AG09319 (cell line): ENCODE measurements around the gene IL6ST.
"Not testable (repeated sequence)": the region's sequence is repeated elsewhere in the genome, so short reads cannot be mapped to it uniquely, and the experiment has no call there.

Experiments used
- DNase-seq: peaks from one replicate; pipeline ENCODE4 v3.0.0-alpha.2; 2010; ENCODE audit warnings: low read depth; ENCODE audit errors: extremely low read depth
- TF ChIP-seq, protein P1 (sequence below): IDR thresholded peaks from 2 replicates; pipeline ENCODE4 v1.5.1; 2011; ENCODE audit warnings: low read depth, mild to moderate bottlenecking, inconsistent platforms, low read length, moderate library complexity

Gene IL6ST

DNA sequence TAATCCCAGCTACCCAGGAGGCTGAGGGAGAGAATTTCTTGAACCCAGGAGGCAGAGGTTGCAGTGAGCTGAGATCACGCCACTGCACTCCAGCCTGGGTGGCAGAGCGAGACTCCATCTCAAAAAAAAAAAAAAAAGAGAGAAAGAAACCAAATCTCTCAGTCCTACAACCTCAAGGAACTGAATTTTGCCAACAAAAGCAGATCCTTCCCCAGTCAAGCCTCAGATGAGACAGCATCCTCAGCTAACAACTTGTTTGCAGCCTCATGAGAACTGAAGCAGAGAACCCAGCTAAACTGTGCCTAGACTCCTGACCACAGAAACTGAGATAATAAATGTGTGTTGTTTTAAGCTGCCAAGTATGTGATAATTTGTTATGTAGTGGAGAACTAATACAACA, 7.5 kb upstream of the IL6ST start:
- DNase-seq, result no peak
- TF ChIP-seq, protein P1, sequence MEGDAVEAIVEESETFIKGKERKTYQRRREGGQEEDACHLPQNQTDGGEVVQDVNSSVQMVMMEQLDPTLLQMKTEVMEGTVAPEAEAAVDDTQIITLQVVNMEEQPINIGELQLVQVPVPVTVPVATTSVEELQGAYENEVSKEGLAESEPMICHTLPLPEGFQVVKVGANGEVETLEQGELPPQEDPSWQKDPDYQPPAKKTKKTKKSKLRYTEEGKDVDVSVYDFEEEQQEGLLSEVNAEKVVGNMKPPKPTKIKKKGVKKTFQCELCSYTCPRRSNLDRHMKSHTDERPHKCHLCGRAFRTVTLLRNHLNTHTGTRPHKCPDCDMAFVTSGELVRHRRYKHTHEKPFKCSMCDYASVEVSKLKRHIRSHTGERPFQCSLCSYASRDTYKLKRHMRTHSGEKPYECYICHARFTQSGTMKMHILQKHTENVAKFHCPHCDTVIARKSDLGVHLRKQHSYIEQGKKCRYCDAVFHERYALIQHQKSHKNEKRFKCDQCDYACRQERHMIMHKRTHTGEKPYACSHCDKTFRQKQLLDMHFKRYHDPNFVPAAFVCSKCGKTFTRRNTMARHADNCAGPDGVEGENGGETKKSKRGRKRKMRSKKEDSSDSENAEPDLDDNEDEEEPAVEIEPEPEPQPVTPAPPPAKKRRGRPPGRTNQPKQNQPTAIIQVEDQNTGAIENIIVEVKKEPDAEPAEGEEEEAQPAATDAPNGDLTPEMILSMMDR, result no peak

DNA sequence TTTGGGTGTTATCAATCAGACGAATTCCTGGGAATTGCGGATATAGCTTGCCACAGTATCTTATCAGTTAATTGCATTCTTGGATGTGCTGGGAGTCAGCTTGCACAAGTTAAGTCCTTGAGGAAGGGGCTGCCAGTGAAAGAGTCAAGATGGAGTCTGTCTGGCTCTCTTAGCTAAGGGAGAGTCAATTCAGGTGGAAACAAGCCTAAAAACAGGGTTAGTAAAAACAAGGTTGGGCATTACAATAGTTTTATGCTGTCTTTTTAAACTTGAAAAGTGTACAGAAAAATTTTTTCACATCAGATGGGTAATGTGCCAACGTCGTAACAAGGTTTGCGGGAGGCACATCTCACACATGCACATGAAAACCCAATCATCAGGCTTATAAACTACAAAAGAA, 5.5 kb upstream of the IL6ST start:
- not testable (repeated sequence) for DNase-seq

DNA sequence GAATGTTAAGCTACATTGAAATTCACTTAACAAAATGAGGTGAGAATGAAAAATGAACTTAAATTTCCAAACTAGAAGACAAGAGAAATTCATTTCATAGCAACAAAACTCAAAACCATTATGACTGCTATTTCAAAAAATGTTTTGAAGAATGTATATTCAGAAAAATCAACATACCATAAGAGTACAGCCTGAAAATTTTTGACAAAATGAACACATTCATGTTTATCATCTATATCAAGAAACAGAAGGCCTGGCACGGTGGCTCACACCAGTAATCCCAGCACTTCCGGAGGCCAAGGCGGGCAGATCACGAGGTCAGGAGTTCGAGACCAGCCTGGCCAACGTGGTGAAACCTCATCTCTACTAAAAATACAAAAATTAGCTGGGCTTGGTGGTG, 4.2 kb upstream of the IL6ST start:
- no peak for DNase-seq
- TF ChIP-seq, protein P1, result no peak

DNA sequence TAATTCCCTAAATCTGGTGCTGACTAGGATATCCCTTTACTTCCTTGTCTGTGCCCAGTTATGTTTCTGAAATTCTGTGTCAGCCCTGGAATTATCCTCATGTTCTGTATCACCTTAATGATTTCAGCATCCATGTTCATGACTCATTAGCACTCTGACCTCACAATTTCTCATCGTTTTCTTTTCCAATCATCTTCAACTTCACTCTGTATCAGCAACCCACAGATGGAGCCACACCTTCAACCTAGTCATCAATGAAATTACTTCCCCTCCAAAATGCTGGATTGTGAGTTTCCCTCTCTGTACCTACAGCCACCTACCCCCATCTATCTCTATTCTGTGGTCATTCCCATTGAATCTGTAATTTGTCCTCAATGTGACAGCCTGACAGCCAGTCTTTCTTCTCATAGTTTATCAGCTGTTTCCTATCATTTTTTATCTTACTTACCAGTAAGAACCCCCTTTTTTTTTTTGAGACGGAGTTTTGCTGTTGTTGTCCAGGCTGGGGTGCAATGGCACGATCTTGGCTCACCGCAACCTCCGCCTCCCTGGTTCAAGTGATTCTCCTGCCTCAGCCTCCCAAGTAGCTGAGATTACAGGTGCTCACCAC, 3.1 kb upstream of the IL6ST start:
- TF ChIP-seq, protein P1, result no peak
- no peak for DNase-seq

DNA sequence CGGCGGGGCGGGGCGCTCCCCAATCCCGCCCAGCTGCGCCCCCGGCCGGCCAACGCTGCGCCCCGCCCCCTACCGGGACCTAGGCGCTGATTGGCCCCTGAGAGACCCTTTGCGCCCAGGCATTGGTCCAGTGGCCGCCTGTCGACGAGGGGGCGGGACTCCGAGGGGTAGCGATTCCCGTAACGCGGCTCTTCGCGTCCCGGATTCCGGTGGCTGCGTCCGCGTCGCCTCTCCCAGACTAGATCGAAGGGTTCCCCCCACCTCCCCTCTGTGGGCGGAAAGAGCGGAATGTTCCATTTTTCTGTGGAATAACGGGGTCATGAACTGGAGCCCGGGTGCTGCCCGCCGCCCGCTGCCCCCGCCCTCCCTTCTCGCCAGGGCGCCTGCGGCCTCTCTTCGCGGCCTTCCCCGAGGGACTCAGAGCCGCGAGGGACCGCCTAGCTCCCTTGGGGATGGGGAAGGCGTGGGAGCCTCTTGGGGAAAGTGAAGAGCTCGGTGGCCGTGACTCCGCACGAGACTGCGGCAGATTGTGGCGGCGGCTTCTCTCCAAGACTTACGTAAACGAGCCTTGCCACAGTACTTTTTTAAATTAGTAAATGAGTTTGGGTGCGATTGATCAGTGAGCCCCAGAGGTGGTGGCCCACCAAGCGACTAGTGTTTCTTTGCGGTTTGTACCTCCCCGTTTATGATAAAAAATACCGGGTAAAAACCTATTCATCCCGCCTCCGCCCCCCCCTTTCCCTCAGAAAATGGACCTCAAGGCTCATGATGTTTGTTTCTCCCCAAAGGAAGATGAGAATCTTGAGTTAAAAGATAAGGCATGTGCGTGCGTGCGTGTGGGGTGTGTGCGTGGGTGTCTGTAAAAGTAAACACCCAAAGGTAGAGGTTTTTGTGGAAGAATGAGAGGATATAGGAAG, 493 bp upstream of the IL6ST start:
- DNase-seq, result peak; percentile 97
- TF ChIP-seq, protein P1, result no peak

DNA sequence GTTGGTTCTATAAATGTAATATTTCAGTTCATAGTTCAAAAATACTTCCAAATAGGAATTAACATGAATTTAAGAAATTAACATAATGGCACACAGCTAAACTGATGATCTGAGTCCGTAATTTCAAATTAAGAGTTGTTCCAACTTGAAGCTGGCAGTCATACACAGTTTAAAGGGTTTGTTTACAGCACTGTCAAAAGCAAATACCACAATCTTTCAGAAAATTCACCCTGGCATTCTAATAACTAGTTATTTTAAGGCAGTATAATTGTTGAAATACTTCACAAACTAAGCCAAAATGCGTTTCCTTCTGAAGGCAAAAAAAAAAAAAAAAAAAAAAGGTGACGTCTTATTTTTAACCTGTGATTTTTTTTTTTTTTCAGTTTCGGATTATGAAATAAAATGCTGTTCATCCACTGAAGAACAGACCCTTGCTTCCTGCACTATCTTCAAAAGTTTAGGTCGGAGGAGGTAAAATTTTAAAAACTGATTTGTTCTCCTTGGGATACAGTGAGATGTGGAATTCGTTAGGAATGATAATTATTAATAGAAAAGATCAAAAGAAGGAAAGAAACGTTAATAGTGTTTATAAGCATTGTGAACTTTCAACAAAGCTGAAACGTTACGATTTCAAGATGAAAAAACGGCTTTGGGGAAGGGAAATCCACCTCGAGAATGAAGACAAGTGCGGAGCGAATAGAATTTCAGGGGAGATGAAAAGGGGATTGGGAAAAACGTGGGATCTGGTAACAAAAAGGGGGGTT, 850 bp downstream of the IL6ST start:
- DNase-seq, result no peak
- TF ChIP-seq, protein P1, result no peak

DNA sequence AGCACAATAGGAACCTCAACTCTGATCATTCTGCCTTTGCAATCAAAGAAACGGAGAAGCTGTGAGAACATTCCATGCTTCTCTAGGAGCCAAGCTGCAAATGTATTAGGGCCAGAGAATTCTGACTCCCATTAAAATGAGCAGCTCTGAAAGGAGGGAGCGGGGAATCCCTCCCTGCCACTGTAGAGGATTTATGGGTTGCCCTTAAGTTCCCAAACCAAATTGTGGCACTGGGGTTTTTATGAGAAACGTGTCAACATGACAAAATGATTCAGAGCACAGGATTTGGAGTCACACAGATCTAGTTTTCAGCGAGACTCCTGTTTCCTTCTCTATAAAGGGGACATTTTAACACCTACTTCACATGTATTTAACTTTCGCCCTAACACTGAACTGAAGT, 1.8 kb downstream of the IL6ST start:
- DNase-seq, result no peak
- TF ChIP-seq, protein P1, result no peak
